Osteocyte (in vitro differentiated cells): ENCODE data around the gene RFT1. TPM values are rescaled to one million over a fixed set of nuclear protein-coding genes. Genes with fewer than 3 reads are reported as not detected.

Experiments
- DNase-seq: peaks from one replicate; pipeline ENCODE4 v3.0.0; 2021; ENCODE audit warnings: mixed read lengths; ENCODE audit not compliant: unreplicated experiment; ENCODE audit errors: extremely low spot score
- H3K27ac Mint-ChIP-seq: one replicate; pipeline ENCODE4 v1.8.0; 2021; ENCODE audit warnings: mild to moderate bottlenecking, mixed read lengths; ENCODE audit not compliant: unreplicated experiment
- H3K27me3 Mint-ChIP-seq: one replicate; pipeline ENCODE4 v1.8.0; 2021; ENCODE audit warnings: mixed read lengths; ENCODE audit not compliant: unreplicated experiment
- H3K36me3 Mint-ChIP-seq: one replicate; pipeline ENCODE4 v1.8.0; 2021; ENCODE audit warnings: mixed read lengths; ENCODE audit not compliant: unreplicated experiment
- H3K4me1 Mint-ChIP-seq: one replicate; pipeline ENCODE4 v1.8.0; 2021; ENCODE audit warnings: mixed read lengths; ENCODE audit not compliant: unreplicated experiment
- H3K4me3 Mint-ChIP-seq: one replicate; pipeline ENCODE4 v1.8.0; 2021; ENCODE audit warnings: mild to moderate bottlenecking, moderate library complexity, mixed read lengths; ENCODE audit not compliant: unreplicated experiment
- H3K9me3 Mint-ChIP-seq: one replicate; pipeline ENCODE4 v1.8.0; 2021; ENCODE audit warnings: mixed read lengths; ENCODE audit not compliant: unreplicated experiment
- CTCF ChIP-seq: fragments of 200-600 bp; sonication (generic); IDR thresholded peaks from 2 replicates; pipeline ENCODE4 v1.5.0; 2021; ENCODE audit warnings: antibody characterized with exemption, mild to moderate bottlenecking, moderate library complexity
- total RNA-seq: library from RNA; stranded (reverse); gene quantifications from 2 replicates; pipeline ENCODE4 v1.2.1, GENCODE V29; 2021

The RFT1 gene
- total RNA-seq, 1 donor from 2014 or later = 21.4 TPM

- H3K27ac Mint-ChIP-seq = no peak overlapping the region
These were observed 78.3 kb downstream of the RFT1 start for GRCh38 chr3:53051929-53052328.

GRCh38 chr3:53049987-53050386 is 80.2 kb downstream of the RFT1 start:
- no peaks in the 10 kb centered on the region for H3K36me3 Mint-ChIP-seq
- H3K4me3 Mint-ChIP-seq = no peak overlapping the region

More at GRCh38 chr3:53051929-53052328, 78.3 kb downstream of the RFT1 start:
- H3K9me3 Mint-ChIP-seq = no peaks in the 10 kb centered on the region
- TF ChIP-seq CTCF = no peak
- H3K4me1 Mint-ChIP-seq = no peaks in the 10 kb centered on the region
- no peak overlapping the region for H3K4me3 Mint-ChIP-seq
- no peaks in the 10 kb centered on the region for H3K27me3 Mint-ChIP-seq
- no peaks in the 10 kb centered on the region for H3K36me3 Mint-ChIP-seq
- DNase-seq = no peak

GRCh38 chr3:53046171-53047170 is 83.8 kb downstream of the RFT1 start:
- peaks cover 14% of the 10 kb centered on the region for H3K4me1 Mint-ChIP-seq
- no peak overlapping the region for H3K27ac Mint-ChIP-seq
- peak overlapping the region; percentile 73 for H3K4me3 Mint-ChIP-seq
- H3K9me3 Mint-ChIP-seq = no peaks in the 10 kb centered on the region
- no peaks in the 10 kb centered on the region for H3K27me3 Mint-ChIP-seq
- DNase-seq = peak; percentile 86
- TF ChIP-seq CTCF = peak; percentile 59
- no peaks in the 10 kb centered on the region for H3K36me3 Mint-ChIP-seq

More at GRCh38 chr3:53049987-53050386, 80.2 kb downstream of the RFT1 start:
- Mint-ChIP-seq H3K4me1 (peaks cover 2% of the 10 kb centered on the region), H3K27me3 (no peaks in the 10 kb centered on the region), H3K9me3 (no peaks in the 10 kb centered on the region), H3K27ac (no peak overlapping the region)
- TF ChIP-seq CTCF = no peak
- DNase-seq = no peak

- no peak for TF ChIP-seq CTCF
- Mint-ChIP-seq H3K27me3 (no peaks in the 10 kb centered on the region), H3K4me3 (peak within 1 kb of the TSS; percentile 85), H3K4me1 (peaks cover 14% of the 10 kb centered on the region), H3K9me3 (no peaks in the 10 kb centered on the region), H3K36me3 (no peaks in the 10 kb centered on the region), H3K27ac (peak within 1 kb of the TSS; percentile 88)
- DNase-seq = peak; percentile 88
These were observed 84.6 kb downstream of the RFT1 start, which contains the start of gene SFMBT1 for GRCh38 chr3:53045518-53046170. SFMBT1 (minus strand) TSS chr3:53046073; CDS start chr3:52969128, 76,945 bp downstream.
